NCI-H2196 (cell line): ENCODE measurements around the gene CD180.

ENCODE experiments used
- DNase-seq: peaks from one replicate; lab custom pipeline; 2025; ENCODE audit not compliant: unreplicated experiment; lab: John Stamatoyannopoulos, UW

Gene CD180

GRCh38 chr5:67163231-67163756, 33.3 kb downstream of the CD180 start:
- no peak for DNase-seq

GRCh38 chr5:67161767-67162166, 34.8 kb downstream of the CD180 start:
- no peak for DNase-seq

DNA sequence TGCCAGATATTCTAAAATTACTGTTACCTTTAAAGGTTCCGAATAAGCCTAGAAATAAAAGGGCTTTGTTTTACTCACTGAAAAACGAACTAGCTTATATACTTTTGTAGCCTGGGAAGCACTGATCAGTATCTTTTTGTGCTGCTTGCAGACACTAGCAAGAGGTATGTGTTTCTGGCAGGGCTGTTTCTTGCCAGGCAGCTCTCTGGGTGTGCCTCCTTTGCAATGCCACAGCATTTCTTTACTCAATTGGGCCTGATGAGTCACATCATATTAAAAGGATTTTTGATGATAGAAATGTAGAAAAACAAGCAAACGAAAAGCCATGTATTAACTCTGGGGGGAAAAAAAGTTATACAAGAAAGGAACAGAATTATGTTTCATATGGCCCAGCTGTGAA, 35.6 kb downstream of the CD180 start:
- DNase-seq, result no peak

- DNase-seq, result no peak
Observed at GRCh38 chr5:67160272-67160671, 36.3 kb downstream of the CD180 start.

GRCh38 chr5:67156976-67157583, 39.5 kb downstream of the CD180 start:
- DNase-seq, result no peak

- DNase-seq, result peak; percentile 33
Observed at GRCh38 chr5:67154556-67155206, 41.9 kb downstream of the CD180 start.

DNA sequence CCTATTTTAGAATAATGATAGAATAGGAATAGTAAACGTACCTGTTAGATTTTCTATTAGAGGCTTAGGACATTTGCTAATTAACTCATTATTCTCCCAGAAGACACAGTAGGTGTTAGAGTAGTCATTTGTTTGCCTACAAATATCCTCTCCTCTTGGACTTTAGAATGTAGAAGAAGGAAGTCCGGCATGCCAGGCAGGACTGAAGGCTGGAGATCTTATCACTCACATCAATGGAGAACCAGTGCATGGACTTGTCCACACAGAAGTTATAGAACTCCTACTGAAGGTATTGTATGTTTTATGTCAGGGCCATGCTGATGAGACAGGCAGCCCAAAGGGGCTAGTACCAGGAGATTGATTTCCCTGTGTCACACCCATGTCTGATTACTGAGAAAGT, 43.3 kb downstream of the CD180 start:
- no peak for DNase-seq

GRCh38 chr5:67152400-67152799, 44.2 kb downstream of the CD180 start:
- no peak for DNase-seq

DNA sequence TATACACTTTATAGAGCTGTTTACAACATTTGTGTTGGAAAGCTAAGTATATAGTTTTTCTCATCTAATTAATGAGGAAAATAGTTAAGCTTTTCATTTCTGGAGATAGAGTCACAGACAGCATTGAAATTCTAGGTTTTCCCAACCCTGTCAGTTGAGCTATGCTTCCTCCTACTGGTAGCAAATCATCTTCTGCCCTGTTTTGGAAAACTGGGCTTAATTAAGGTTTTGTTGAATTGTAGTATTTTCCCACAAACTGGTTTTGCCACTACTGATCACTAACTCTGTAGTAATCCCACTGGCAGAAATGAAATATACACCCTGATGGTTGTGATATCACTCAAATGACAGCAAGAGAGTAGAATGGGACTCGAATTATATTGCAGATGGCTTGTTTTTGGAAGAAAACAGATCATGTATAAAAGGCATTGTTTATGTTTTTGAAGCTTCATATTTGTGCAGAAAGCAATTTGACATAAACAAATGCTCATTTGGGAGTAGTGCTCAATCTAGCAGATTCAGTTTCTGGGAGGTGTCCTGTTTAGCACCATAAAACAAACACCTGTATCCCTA, 46.6 kb downstream of the CD180 start:
- peak; percentile 2 for DNase-seq

- DNase-seq, result no peak
Observed at GRCh38 chr5:67149057-67149950, 47.3 kb downstream of the CD180 start.

DNA sequence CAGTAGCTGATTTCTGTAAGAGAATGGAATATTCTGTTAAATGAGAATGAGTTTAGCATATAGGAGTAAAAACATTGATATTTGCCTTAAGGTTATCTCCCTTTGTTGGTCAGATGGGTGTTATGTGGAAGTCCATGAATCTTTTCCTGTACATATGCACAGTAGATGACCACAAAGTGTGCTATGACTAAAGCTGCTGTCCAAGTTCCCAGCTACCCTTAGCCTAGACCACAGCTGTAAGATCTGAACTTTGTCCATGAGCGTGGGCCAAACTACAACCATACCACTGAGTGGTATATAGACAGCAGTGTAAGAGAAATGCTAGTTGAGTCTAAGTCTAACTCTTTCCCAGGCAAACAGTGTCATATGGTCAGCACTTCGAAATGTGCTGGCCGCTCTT, 48.8 kb downstream of the CD180 start:
- no peak for DNase-seq

DNA sequence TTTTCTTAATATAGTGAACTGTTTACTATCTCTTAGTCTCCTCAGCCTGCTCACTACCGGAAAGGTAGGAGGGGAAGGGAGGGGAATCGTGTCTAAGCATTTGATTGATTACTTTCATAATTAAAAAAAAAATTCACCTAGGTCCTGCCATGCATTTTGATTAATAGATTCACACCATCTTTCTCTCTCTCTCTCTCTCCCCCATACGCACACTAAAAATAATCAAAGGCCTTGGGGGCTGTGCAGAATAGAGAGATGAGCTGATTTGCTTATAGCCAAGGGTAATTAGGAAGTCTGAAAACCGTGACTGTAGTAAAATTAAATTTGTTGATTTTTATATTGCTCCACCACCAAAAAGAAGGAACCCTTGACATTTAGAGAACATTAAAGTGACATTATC, 49.6 kb downstream of the CD180 start:
- DNase-seq, result no peak

DNA sequence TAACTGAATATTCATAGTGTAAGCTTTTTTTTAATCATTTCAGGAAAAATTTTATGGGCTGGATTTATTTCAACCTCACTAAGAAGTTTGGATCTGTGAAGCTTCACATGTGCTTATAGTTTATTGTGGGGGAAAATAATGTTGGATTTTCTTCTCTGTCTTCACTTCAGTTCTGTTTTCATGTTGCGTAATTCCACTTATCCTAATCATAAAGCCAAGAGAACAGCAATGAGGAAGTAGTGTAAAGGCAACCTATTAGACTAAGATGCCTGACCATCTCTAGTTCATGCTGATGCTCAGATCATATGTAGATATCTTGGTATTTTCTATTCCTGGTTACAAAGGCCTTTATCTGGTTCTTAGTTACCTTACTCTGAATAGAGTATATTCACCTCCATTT, 50.0 kb downstream of the CD180 start:
- DNase-seq, result no peak

DNA sequence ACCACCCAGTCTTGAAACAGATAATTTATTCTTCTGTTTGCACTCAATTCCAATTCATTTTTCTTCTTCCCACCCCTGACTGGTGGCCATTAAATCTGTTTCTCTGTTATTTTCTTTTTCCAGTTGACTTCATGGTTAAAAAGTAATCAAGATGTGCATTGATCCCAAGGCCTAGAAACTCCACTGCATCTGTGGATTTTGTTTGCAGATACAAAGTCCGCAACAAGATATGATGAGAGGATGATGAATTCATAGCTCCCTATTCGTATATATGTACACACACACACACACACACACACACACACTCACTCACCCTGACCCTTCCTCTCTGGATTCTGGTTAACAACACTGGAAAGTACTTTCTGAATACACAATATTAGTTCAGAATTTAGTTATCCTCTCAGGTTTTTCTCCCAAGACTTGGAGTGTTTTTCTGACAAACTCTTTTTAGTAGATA, 52.4 kb downstream of the CD180 start:
- DNase-seq, result no peak

DNA sequence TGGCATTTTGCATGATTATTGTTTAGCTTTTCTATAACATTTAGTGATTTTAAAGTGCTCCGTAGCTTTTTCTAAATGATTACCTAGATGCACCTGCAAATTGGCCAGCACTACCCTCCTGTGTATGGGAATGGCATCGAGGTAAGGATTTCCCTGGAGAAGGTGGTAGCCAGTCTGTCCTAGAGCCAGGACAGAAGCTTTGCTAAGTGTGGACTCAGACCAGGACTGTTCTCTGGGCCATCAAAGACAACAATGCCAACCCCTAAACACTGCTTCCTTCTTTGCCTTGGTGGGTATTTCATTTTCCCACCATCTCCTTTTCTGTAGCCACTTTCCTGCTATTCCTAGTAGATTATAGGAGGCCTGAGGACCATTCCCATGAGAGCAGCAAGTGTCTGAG, 53.0 kb downstream of the CD180 start:
- no peak for DNase-seq

GRCh38 chr5:67142816-67143215, 53.8 kb downstream of the CD180 start:
- no peak for DNase-seq

GRCh38 chr5:67141644-67142043, 55.0 kb downstream of the CD180 start:
- DNase-seq, result no peak

DNA sequence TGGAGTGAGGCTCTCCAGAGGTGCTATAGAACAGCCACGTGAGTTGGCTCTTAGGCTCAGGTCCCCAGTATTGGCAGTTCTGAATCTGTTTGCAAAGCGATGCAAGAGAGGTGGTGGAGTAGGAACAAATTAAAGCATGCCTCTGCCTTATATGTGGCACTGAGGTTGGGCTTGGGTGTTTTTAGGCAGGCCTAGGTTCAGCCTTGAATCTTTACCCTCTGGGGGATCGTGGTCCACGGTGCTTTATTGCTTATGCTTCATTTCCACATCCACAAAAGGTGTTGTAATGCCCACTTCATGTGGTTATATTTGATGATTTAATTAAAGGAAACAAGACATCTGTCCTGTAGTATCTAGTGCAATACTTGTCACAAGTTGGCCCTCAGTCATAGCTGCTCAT, 56.2 kb downstream of the CD180 start:
- no peak for DNase-seq

DNA sequence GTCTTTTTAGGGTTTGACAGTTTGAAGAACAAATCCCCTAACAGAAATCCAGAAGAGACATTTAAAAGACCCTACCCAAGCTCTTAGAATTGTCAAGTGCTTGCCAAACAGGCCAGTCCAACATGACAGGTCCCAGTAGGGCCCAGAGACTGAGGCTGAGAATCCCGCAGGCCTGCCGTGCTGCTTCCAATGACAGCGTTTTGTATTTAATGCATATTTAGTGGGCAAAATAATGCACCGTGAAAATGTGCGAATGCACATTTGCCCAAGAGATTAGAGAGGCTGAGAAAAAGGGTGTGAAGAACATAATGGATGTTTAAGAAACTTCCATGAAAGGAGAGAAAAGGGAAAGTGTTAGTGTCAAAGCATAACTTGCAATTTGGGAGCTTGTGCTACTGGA, 57.6 kb downstream of the CD180 start:
- no peak for DNase-seq

DNA sequence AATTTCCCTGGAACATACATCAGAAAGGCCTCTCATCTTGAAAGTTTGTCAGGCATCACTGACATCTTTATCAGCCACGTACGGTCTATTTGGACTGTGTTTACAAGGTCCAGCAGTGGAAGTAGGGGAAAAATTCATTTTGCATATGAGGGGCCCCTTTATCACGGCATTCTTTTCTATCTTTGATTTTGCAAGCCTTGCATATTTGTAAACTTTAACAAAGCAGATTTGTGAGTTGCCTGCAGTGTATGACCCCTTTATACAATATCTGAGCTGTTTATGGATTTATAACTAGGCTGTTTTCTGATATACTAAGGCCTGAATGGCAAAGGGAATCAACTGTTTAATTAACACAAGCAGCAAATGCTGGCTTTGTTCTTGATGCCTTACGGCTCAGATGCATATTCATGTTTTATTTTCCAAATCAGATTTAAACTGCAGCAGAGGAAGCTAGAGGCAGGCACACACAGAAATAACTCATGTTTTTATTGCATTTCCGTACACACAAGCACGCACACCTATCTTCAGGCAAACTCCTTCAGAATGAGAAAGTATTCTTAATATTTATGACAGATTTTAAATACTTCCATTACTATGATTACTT, 61.1 kb downstream of the CD180 start:
- DNase-seq, result no peak

- no peak for DNase-seq
Observed at GRCh38 chr5:67133776-67134175, 62.8 kb downstream of the CD180 start.
